HCT116 (cell line): ENCODE results near the gene SPRED2. TPM values are rescaled to one million over a fixed set of nuclear protein-coding genes. Genes with fewer than 3 reads are reported as not detected.

Source experiments
- ATAC-seq: fragments of 200-7000 bp; cut with Tn5 transposase; 2 replicates; pipeline ENCODE4 v1.9.1; 2020; ENCODE audit warnings: mild to moderate bottlenecking, moderate library complexity
- BruUV-seq: library from RNA; stranded (reverse); fragments of 400-500 nt; replicated peaks from 2 replicates; lab custom pipeline; 2021; lab: Mats Ljungman, UMichigan
- CTCF ChIA-PET: fragments of 300-600 bp; sonication (Branson Sonifier 250); formaldehyde crosslinking; loops from one replicate; lab custom pipeline; 2021; ENCODE audit warnings: antibody characterized with exemption; lab: Charles Lee
- POLR2A ChIA-PET: fragments of 300-600, 350-600 bp; sonication (Branson Sonifier 250); formaldehyde crosslinking; loops from one replicate; lab custom pipeline; 2021; ENCODE audit warnings: antibody characterized with exemption; lab: Charles Lee
- RAD21 ChIA-PET, 2 experiments: fragments of 300-600 bp; sonication (Branson Sonifier 250); formaldehyde crosslinking; loops; one replicate each; lab custom pipeline; 2023; ENCODE audit warnings: low total read pairs in 2 of 2; ENCODE audit not compliant: uncharacterized antibody in 2 of 2, unreplicated experiment in 2 of 2, low non-redundant PET in 1 of 2; lab: Charles Lee
- DNase-seq: peaks from one replicate; pipeline ENCODE4 v3.0.0-alpha.2; 2010; ENCODE audit warnings: low read depth, low spot score
- H2AFZ ChIP-seq: fragments of 200-600 bp; shearing (Covaris generic), sonication (generic); 2 replicates; pipeline ENCODE4 v1.6.1; 2017; ENCODE audit warnings: low read depth, mixed run types, mixed read lengths, antibody characterized with exemption, low read length; ENCODE audit not compliant: poor library complexity, severe bottlenecking
- H3K27ac ChIP-seq: 2 replicates; pipeline ENCODE4 v1.5.1; 2012; ENCODE audit warnings: low read depth, low read length
- H3K27me3 ChIP-seq: fragments of 200-600 bp; sonication (generic); 2 replicates; pipeline ENCODE4 v1.6.1; 2016; ENCODE audit warnings: mixed run types, low read length, mixed read lengths; ENCODE audit not compliant: insufficient read depth
- H3K36me3 ChIP-seq, 2 experiments: fragments of 200-500 bp in 1 of 2; fragments of 200-600 bp in 1 of 2; sonication (Bioruptor generic) in 1 of 2; sonication (generic) in 1 of 2; 2 replicates each; pipeline versions ENCODE4 v1.5.1 to v1.6.1; 2014 to 2016; ENCODE audit warnings: low read length in 2 of 2, inconsistent platforms in 1 of 2, mixed read lengths in 1 of 2, mixed run types in 1 of 2; ENCODE audit not compliant: insufficient read depth in 2 of 2, control insufficient read depth in 1 of 2
- H3K4me1 ChIP-seq, 2 experiments: fragments of 200-600 bp in 1 of 2; sonication (generic) in 1 of 2; 2 replicates each; pipeline versions ENCODE4 v1.5.1 to v1.6.1; 2012 to 2017; ENCODE audit warnings: low read length in 2 of 2, inconsistent platforms in 1 of 2, mild to moderate bottlenecking in 1 of 2, mixed read lengths in 1 of 2, mixed run types in 1 of 2, moderate library complexity in 1 of 2; ENCODE audit not compliant: insufficient read depth in 2 of 2, control insufficient read depth in 1 of 2
- H3K4me2 ChIP-seq: fragments of 200-600 bp; sonication (generic); 2 replicates; pipeline ENCODE4 v1.6.1; 2017; ENCODE audit warnings: mixed run types, low read length, mixed read lengths
- H3K4me3 ChIP-seq, 2 experiments: fragments of 200-600 bp in 1 of 2; sonication (generic) in 1 of 2; replicated peaks in 1 of 2; 2 replicates each; pipeline ENCODE4 v1.5.1; 2011 to 2016; ENCODE audit warnings: low read length in 2 of 2, control low read depth in 1 of 2, low read depth in 1 of 2, mild to moderate bottlenecking in 1 of 2, mixed read lengths in 1 of 2, mixed run types in 1 of 2
- H3K79me2 ChIP-seq: fragments of 200-600 bp; sonication (generic); 2 replicates; pipeline ENCODE4 v1.6.1; 2017; ENCODE audit warnings: mild to moderate bottlenecking, mixed run types, low read length, moderate library complexity, mixed read lengths; ENCODE audit not compliant: insufficient read depth
- H3K9ac ChIP-seq: fragments of 200-600 bp; sonication (generic); 2 replicates; pipeline ENCODE4 v1.6.1; 2016; ENCODE audit warnings: low read length, mixed read lengths
- H3K9me2 ChIP-seq: fragments of 200-600 bp; sonication (generic), shearing (Covaris generic); 2 replicates; pipeline ENCODE4 v1.6.1; 2017; ENCODE audit warnings: mixed run types, mild to moderate bottlenecking, moderate library complexity; ENCODE audit not compliant: insufficient read depth
- H3K9me3 ChIP-seq, 2 experiments: fragments of 200-500 bp in 1 of 2; fragments of 200-600 bp in 1 of 2; sonication (Bioruptor generic) in 1 of 2; sonication (generic) in 1 of 2; 2 replicates each; pipeline ENCODE4 v1.6.1; 2014 to 2017; ENCODE audit warnings: low read length in 2 of 2, mixed read lengths in 2 of 2, inconsistent platforms in 1 of 2, low read depth in 1 of 2, mild to moderate bottlenecking in 1 of 2, mixed run types in 1 of 2, moderate library complexity in 1 of 2; ENCODE audit not compliant: control insufficient read depth in 1 of 2, insufficient read depth in 1 of 2
- H4K20me1 ChIP-seq: fragments of 200-600 bp; sonication (generic), shearing (Covaris generic); 2 replicates; pipeline ENCODE4 v1.6.1; 2017; ENCODE audit warnings: mixed run types, mild to moderate bottlenecking, moderate library complexity; ENCODE audit not compliant: insufficient read depth
- CEBPB ChIP-seq: IDR thresholded peaks from 2 replicates; pipeline ENCODE4 v1.6.1; 2012; ENCODE audit warnings: low read depth
- EGR1 ChIP-seq: IDR thresholded peaks from 2 replicates; pipeline ENCODE4 v1.6.1; 2012; ENCODE audit warnings: low read depth
- EZH2 ChIP-seq: fragments of 200-600 bp; sonication (generic); IDR thresholded peaks from 2 replicates; pipeline ENCODE4 v1.6.1; 2017; ENCODE audit warnings: antibody characterized with exemption, mixed run types
- FOSL1 ChIP-seq: IDR thresholded peaks from 2 replicates; pipeline ENCODE4 v1.6.1; 2012; ENCODE audit warnings: low read depth
- JUND ChIP-seq: IDR thresholded peaks from 2 replicates; pipeline ENCODE4 v1.6.1; 2012
- POLR2AphosphoS5 ChIP-seq: IDR thresholded peaks from 2 replicates; pipeline ENCODE4 v1.6.1; 2011; ENCODE audit warnings: mild to moderate bottlenecking, low read depth, low read length, moderate library complexity
- RAD21 ChIP-seq: IDR thresholded peaks from 2 replicates; pipeline ENCODE4 v1.6.1; 2012; ENCODE audit warnings: low read depth, mild to moderate bottlenecking
- SRF ChIP-seq: IDR thresholded peaks from 2 replicates; pipeline ENCODE4 v1.6.1; 2012; ENCODE audit warnings: low read depth
- YY1 ChIP-seq: IDR thresholded peaks from 2 replicates; pipeline ENCODE4 v1.6.1; 2011; ENCODE audit warnings: low read length, low read depth, moderate library complexity, mild to moderate bottlenecking; ENCODE audit not compliant: insufficient replicate concordance; ENCODE audit errors: extremely low read depth
- ZFX ChIP-seq: fragments of 450-650 bp; IDR thresholded peaks from 2 replicates; pipeline ENCODE4 v1.6.1; 2017
- intact Hi-C: fragments of 100-400 bp; cut with micrococcal nuclease; formaldehyde crosslinking; loops from 2 replicates; pipeline ENCODE4 v1.10.0; 2022
- total RNA-seq: library from RNA; stranded (reverse); gene quantifications from one replicate; pipeline ENCODE4 v1.2.1, GENCODE V29; 2021; ENCODE audit not compliant: unreplicated experiment
- TF ChIP-seq, protein P1 (sequence below): IDR thresholded peaks from 2 replicates; pipeline ENCODE4 v1.6.1; 2012
- TF ChIP-seq, protein P2 (sequence below): IDR thresholded peaks from 2 replicates; pipeline ENCODE4 v1.6.1; 2012
- TF ChIP-seq, protein P3 (sequence below): IDR thresholded peaks from 2 replicates; pipeline ENCODE4 v1.6.1; 2012; ENCODE audit warnings: low read depth
- TF ChIP-seq, protein P4 (sequence below), 3 experiments: fragments of 200-600 bp in 1 of 3; sonication (generic) in 1 of 3; IDR thresholded peaks in 2 of 3; conservative IDR thresholded peaks in 1 of 3; 2 replicates each; pipeline ENCODE4 v1.5.1; 2012 to 2017; ENCODE audit warnings: low read depth in 2 of 3, low read length in 2 of 3, antibody characterized with exemption in 1 of 3, borderline replicate concordance in 1 of 3, control low read depth in 1 of 3, mild to moderate bottlenecking in 1 of 3, mixed read lengths in 1 of 3, mixed run types in 1 of 3, moderate library complexity in 1 of 3; ENCODE audit not compliant: insufficient read depth in 1 of 3

The SPRED2 gene
- total RNA-seq, 1 experiment from 2014 or later, result 62.6 TPM

DNA sequence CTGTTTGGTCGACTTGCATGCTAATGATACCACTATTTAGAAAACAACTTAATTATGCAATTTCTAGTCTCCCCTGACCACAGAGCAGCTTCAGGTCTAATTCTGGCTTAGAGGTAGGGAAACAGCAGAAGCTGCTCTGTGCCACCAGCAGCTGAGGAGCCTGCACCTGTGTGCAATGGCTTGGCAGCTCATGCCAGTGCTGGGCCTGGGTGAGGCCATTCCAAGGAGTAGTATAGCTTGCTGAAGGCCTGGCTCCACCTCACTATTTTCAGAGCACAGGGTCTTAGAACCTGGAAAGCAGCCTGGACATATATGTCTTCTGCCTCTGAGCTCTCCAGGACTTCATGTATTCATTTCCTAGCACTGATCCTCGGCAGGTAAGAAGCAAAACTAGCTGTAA, 62.8 kb downstream of the SPRED2 start:
- H3K4me2 ChIP-seq, result no peak overlapping the region
- DNase-seq (no peak), ATAC-seq (no peak)
- ChIA-PET RAD21 (no interaction called here), CTCF (no interaction called here), POLR2A (no interaction called here)
- no TSS peak for BruUV-seq
- intact Hi-C loops, result loop anchor here (5.0 kb wide), 1 partner anchor 47 kb away; no protein-coding TSS in a partner anchor
- H3K27me3 ChIP-seq, result no peaks in the 10 kb centered on the region
- H3K4me3 ChIP-seq, result no peak overlapping the region
- no peaks in the 10 kb centered on the region for H3K9me3 ChIP-seq
- H3K4me1 ChIP-seq, result peaks cover 53 to 61% of the 10 kb centered on the region in 2 experiments
- no peaks in the 10 kb centered on the region for H3K36me3 ChIP-seq
- H4K20me1 ChIP-seq, result peaks cover 13% of the 10 kb centered on the region; the same call in 1 of the 2 replicates
- no peak overlapping the region for H3K27ac ChIP-seq
- peaks cover 90% of the 10 kb centered on the region for H3K79me2 ChIP-seq
- TF ChIP-seq EGR1 (no peak), YY1 (no peak), POLR2AphosphoS5 (no peak), RAD21 (no peak), JUND (no peak), CEBPB (no peak), EZH2 (no peak)
- TF ChIP-seq, protein P1, sequence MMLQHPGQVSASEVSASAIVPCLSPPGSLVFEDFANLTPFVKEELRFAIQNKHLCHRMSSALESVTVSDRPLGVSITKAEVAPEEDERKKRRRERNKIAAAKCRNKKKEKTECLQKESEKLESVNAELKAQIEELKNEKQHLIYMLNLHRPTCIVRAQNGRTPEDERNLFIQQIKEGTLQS, result no peak
- TF ChIP-seq, protein P2, sequence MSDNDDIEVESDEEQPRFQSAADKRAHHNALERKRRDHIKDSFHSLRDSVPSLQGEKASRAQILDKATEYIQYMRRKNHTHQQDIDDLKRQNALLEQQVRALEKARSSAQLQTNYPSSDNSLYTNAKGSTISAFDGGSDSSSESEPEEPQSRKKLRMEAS, result no peak
- no peak overlapping the region for H2AFZ ChIP-seq
- no peak overlapping the region for H3K9ac ChIP-seq
- H3K9me2 ChIP-seq, result no peaks in the 10 kb centered on the region

DNA sequence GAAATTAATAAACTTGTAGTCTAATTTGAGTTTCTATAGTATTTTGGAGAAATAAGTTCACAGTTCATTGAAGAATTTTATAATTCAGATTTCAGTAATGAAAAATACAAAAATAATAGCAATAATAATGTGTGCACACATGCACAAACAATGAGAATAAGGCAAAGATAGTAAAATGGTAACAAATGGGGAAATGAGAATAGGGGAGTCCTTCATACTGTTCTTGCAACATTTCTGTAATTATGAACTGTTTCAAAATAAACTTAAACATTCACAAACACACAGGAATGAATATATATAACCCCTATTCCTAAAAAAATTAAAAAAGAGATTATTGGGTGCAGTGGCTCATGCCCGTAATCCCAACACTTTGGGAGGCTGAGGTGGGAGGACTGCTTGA, 63.9 kb downstream of the SPRED2 start:
- H3K27me3 ChIP-seq, result no peaks in the 10 kb centered on the region
- H3K79me2 ChIP-seq, result peaks cover 90% of the 10 kb centered on the region
- no peak overlapping the region for H3K9ac ChIP-seq
- no TSS peak for BruUV-seq
- H3K9me3 ChIP-seq, result no peaks in the 10 kb centered on the region
- H3K4me2 ChIP-seq, result peak overlapping the region; percentile 38; the same call in 1 of the 2 replicates
- no peak overlapping the region for H2AFZ ChIP-seq
- no peak overlapping the region for H3K4me3 ChIP-seq
- CTCF ChIA-PET, result no interaction called here
- no peak for ATAC-seq
- RAD21 ChIA-PET, result no interaction called here
- H3K9me2 ChIP-seq, result no peaks in the 10 kb centered on the region
- H3K4me1 ChIP-seq, result peaks cover 62 to 72% of the 10 kb centered on the region in 2 experiments
- intact Hi-C loops, result loop anchor here (5.0 kb wide), 1 partner anchor 46 kb away; no protein-coding TSS in a partner anchor
- H3K36me3 ChIP-seq, result no peaks in the 10 kb centered on the region
- H3K27ac ChIP-seq, result no peak overlapping the region
- no peak for DNase-seq
- POLR2A ChIA-PET, result interaction anchor here (1.1 kb wide), 1 partner anchor 12 kb away, joined by 3 read pairs; no protein-coding TSS in a partner anchor
- H4K20me1 ChIP-seq, result peaks cover 13% of the 10 kb centered on the region; the same call in 1 of the 2 replicates
- TF ChIP-seq, protein P2, result no peak
- TF ChIP-seq, protein P3, sequence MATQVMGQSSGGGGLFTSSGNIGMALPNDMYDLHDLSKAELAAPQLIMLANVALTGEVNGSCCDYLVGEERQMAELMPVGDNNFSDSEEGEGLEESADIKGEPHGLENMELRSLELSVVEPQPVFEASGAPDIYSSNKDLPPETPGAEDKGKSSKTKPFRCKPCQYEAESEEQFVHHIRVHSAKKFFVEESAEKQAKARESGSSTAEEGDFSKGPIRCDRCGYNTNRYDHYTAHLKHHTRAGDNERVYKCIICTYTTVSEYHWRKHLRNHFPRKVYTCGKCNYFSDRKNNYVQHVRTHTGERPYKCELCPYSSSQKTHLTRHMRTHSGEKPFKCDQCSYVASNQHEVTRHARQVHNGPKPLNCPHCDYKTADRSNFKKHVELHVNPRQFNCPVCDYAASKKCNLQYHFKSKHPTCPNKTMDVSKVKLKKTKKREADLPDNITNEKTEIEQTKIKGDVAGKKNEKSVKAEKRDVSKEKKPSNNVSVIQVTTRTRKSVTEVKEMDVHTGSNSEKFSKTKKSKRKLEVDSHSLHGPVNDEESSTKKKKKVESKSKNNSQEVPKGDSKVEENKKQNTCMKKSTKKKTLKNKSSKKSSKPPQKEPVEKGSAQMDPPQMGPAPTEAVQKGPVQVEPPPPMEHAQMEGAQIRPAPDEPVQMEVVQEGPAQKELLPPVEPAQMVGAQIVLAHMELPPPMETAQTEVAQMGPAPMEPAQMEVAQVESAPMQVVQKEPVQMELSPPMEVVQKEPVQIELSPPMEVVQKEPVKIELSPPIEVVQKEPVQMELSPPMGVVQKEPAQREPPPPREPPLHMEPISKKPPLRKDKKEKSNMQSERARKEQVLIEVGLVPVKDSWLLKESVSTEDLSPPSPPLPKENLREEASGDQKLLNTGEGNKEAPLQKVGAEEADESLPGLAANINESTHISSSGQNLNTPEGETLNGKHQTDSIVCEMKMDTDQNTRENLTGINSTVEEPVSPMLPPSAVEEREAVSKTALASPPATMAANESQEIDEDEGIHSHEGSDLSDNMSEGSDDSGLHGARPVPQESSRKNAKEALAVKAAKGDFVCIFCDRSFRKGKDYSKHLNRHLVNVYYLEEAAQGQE, result no peak
- no peak for TF ChIP-seq ZFX
- no peak for TF ChIP-seq JUND
- no peak for TF ChIP-seq EZH2
- TF ChIP-seq, protein P4, sequence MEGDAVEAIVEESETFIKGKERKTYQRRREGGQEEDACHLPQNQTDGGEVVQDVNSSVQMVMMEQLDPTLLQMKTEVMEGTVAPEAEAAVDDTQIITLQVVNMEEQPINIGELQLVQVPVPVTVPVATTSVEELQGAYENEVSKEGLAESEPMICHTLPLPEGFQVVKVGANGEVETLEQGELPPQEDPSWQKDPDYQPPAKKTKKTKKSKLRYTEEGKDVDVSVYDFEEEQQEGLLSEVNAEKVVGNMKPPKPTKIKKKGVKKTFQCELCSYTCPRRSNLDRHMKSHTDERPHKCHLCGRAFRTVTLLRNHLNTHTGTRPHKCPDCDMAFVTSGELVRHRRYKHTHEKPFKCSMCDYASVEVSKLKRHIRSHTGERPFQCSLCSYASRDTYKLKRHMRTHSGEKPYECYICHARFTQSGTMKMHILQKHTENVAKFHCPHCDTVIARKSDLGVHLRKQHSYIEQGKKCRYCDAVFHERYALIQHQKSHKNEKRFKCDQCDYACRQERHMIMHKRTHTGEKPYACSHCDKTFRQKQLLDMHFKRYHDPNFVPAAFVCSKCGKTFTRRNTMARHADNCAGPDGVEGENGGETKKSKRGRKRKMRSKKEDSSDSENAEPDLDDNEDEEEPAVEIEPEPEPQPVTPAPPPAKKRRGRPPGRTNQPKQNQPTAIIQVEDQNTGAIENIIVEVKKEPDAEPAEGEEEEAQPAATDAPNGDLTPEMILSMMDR (IDR thresholded peaks at IDR 0.05 in 2 of 3, conservative IDR thresholded peaks at IDR 0.05 in 1 of 3; ENCODE audit: borderline replicate concordance in 1 of 3, insufficient read depth in 1 of 3, low read depth in 2 of 3, low read length in 2 of 3), result no peak
- TF ChIP-seq, protein P1, result no peak
- no peak for TF ChIP-seq FOSL1
- TF ChIP-seq RAD21, result no peak
- no peak for TF ChIP-seq CEBPB
- no peak for TF ChIP-seq SRF
- TF ChIP-seq POLR2AphosphoS5, result no peak
